H1 (cell line): ENCODE measurements around the gene LHFPL3.

Experiments
- CHD1 ChIP-seq: IDR thresholded peaks from 2 replicates; pipeline ENCODE4 v1.6.1; 2012; ENCODE audit warnings: low read depth, low read length, improper control_type of control experiment
- EP300 ChIP-seq, 2 experiments: IDR thresholded peaks; 1 replicate in 1 of 2; 2 replicates in 1 of 2; pipeline ENCODE4 v1.6.1; 2011 to 2012; ENCODE audit warnings: low read depth in 2 of 2, low read length in 2 of 2, mild to moderate bottlenecking in 2 of 2, borderline replicate concordance in 1 of 2, inconsistent platforms in 1 of 2, moderate library complexity in 1 of 2
- EZH2 ChIP-seq: fragments of 200-600 bp; sonication (generic); IDR thresholded peaks from 2 replicates; pipeline ENCODE4 v1.7.1; 2012; ENCODE audit warnings: low read depth, mild to moderate bottlenecking, moderate library complexity, low read length, inconsistent platforms; ENCODE audit not compliant: severe bottlenecking
- GABPA ChIP-seq: IDR thresholded peaks from 2 replicates; pipeline ENCODE4 v1.6.1; 2011; ENCODE audit warnings: mild to moderate bottlenecking, low read length, moderate library complexity, borderline replicate concordance; ENCODE audit not compliant: insufficient read depth
- POLR2A ChIP-seq, 2 experiments: IDR thresholded peaks; 1 replicate in 1 of 2; 2 replicates in 1 of 2; pipeline ENCODE4 v1.6.1; 2011; ENCODE audit warnings: low read depth in 2 of 2, low read length in 2 of 2, mild to moderate bottlenecking in 2 of 2; ENCODE audit errors: control extremely low read depth in 1 of 2
- POLR2AphosphoS5 ChIP-seq: IDR thresholded peaks from 2 replicates; pipeline ENCODE4 v1.6.1; 2011; ENCODE audit warnings: low read depth, low read length
- SIN3A ChIP-seq, 2 experiments: IDR thresholded peaks in 1 of 2; conservative IDR thresholded peaks in 1 of 2; 2 replicates each; pipeline ENCODE4 v1.6.1; 2011 to 2012; ENCODE audit warnings: low read length in 2 of 2, improper control_type of control experiment in 1 of 2, low read depth in 1 of 2, mild to moderate bottlenecking in 1 of 2
- TCF12 ChIP-seq: IDR thresholded peaks from 2 replicates; pipeline ENCODE4 v1.6.1; 2011; ENCODE audit warnings: low read depth, mild to moderate bottlenecking, low read length
- TEAD4 ChIP-seq: IDR thresholded peaks from 2 replicates; pipeline ENCODE4 v1.6.1; 2012; ENCODE audit warnings: low read depth, low read length, inconsistent platforms, mixed read lengths
- YY1 ChIP-seq: IDR thresholded peaks from 2 replicates; pipeline ENCODE4 v1.6.1; 2011; ENCODE audit warnings: low read depth, mild to moderate bottlenecking, low read length
- ZNF274 ChIP-seq: IDR thresholded peaks from 2 replicates; pipeline ENCODE4 v1.7.0; 2012; ENCODE audit warnings: low read length, borderline replicate concordance; ENCODE audit errors: extremely low read depth
- TF ChIP-seq, protein P1 (sequence below), 3 experiments: IDR thresholded peaks; 1 replicate in 2 of 3; 2 replicates in 1 of 3; pipeline versions ENCODE4 v1.5.1 to v1.6.1; 2011; ENCODE audit warnings: low read length in 3 of 3, mild to moderate bottlenecking in 3 of 3, inconsistent platforms in 2 of 3, low read depth in 1 of 3, moderate library complexity in 1 of 3; ENCODE audit not compliant: insufficient read depth in 1 of 3; ENCODE audit errors: control extremely low read depth in 1 of 3
- TF ChIP-seq, protein P2 (sequence below): IDR thresholded peaks from 2 replicates; pipeline ENCODE4 v1.6.1; 2012; ENCODE audit warnings: inconsistent platforms

GRCh38 chr7:104640506-104640905, 312.1 kb downstream of the LHFPL3 start:
- TF ChIP-seq GABPA (no peak), TEAD4 (no peak), CHD1 (no peak), TCF12 (no peak), EZH2 (no peak), POLR2AphosphoS5 (no peak), EP300 (IDR thresholded peaks at IDR 0.05; ENCODE audit: borderline replicate concordance in 1 of 2, low read depth in 2 of 2, low read length in 2 of 2) (no peak), POLR2A (IDR thresholded peaks at IDR 0.05; ENCODE audit: control extremely low read depth in 1 of 2, low read depth in 2 of 2, low read length in 2 of 2) (no peak), ZNF274 (no peak), SIN3A (conservative IDR thresholded peaks at IDR 0.05 in 1 of 2, IDR thresholded peaks at IDR 0.05 in 1 of 2; ENCODE audit: low read depth in 1 of 2, low read length in 2 of 2) (no peak), YY1 (no peak)
- TF ChIP-seq, protein P1, sequence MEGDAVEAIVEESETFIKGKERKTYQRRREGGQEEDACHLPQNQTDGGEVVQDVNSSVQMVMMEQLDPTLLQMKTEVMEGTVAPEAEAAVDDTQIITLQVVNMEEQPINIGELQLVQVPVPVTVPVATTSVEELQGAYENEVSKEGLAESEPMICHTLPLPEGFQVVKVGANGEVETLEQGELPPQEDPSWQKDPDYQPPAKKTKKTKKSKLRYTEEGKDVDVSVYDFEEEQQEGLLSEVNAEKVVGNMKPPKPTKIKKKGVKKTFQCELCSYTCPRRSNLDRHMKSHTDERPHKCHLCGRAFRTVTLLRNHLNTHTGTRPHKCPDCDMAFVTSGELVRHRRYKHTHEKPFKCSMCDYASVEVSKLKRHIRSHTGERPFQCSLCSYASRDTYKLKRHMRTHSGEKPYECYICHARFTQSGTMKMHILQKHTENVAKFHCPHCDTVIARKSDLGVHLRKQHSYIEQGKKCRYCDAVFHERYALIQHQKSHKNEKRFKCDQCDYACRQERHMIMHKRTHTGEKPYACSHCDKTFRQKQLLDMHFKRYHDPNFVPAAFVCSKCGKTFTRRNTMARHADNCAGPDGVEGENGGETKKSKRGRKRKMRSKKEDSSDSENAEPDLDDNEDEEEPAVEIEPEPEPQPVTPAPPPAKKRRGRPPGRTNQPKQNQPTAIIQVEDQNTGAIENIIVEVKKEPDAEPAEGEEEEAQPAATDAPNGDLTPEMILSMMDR (IDR thresholded peaks at IDR 0.05; ENCODE audit: control extremely low read depth in 1 of 3, insufficient read depth in 1 of 3, low read depth in 1 of 3, low read length in 3 of 3): no peak
- TF ChIP-seq, protein P2, sequence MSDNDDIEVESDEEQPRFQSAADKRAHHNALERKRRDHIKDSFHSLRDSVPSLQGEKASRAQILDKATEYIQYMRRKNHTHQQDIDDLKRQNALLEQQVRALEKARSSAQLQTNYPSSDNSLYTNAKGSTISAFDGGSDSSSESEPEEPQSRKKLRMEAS: no peak
